NCI-H2107 treated with DMSO at 0.1 percent for 48 hours (cell line): ENCODE results near the gene VTI1A.

Source experiments
- DNase-seq: peaks from one replicate; lab custom pipeline; 2025; ENCODE audit not compliant: unreplicated experiment; lab: John Stamatoyannopoulos, UW

VTI1A gene

DNA sequence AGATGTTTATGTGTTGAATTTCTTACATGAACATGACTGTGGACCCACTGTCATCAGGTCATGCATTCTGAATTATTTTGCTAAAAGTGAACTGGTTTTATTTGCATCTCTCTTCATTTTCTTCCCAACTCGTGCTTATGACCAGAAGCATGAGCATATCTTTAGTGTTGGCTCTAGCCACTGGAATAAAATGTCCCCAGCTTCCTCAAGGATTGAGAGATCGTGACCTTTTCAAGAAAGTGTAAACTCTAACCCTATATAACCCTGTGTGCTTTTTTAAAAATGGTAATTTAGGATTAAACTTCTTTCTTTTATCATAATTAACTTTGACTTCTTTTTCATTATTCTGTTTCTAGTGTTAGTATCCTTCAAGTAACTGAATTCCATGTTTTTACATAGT is 55.5 kb downstream of the VTI1A start:
- no peak for DNase-seq

DNA sequence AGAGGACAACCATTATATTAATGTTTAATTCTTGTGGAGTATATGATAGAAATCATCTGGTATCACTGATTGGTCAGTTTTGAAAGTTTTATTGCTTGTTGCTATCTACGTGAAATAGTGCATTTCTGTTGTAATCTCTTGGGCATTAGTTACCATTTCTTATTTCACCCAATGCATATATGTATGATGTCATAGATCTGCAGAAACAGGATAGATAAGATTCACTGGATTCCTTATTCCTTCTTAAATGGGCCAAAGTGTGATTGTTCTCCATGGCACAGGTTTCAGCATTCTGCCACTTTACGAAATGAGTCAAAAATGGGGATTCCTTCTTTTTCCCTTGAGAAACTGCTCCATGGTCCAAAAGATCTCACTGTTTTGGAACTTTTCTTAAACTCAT is 56.6 kb downstream of the VTI1A start:
- DNase-seq: no peak

DNA sequence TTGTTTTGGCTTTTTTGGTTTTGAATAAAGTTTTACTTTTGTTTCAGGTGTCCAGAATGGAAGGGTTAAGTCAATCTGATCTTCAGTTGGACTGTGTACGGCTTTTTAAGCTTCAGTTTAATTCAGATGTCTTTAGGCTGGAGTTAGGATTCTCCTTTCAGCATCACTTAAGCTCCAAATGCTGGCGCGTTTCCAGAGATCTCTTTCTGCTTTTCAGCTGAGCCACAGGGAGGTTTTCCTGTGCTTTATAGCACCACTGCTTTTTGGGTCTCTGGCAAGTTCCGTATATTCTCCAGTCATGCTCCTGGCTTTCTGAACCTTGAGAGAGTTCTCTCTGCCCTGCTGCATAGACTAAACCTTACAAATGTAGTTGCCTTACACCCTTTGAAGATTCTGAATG is 60.0 kb downstream of the VTI1A start:
- DNase-seq: no peak

DNA sequence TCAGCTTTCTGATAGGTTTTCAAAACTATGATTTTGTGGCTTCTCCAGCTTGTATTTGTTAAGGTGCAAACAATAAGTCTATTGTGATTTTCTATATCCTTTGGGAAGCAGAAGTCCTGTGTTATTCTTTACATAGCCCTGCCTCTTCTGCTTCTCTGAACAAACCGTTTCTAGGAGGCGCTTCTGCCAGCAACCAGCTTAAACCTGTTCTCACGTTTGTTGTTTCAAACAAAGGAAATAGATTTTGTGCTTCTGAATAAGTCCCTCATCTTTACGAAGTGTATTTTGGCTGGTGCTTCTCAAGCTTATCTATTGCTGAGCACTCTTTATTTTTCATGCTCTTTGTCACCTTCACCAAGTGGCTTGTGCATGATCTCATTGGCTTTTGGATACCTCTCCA is 61.0 kb downstream of the VTI1A start:
- DNase-seq: no peak

- peak; percentile 48 for DNase-seq
Observed at GRCh38 chr10:112509558-112510291, 62.7 kb downstream of the VTI1A start.

DNA sequence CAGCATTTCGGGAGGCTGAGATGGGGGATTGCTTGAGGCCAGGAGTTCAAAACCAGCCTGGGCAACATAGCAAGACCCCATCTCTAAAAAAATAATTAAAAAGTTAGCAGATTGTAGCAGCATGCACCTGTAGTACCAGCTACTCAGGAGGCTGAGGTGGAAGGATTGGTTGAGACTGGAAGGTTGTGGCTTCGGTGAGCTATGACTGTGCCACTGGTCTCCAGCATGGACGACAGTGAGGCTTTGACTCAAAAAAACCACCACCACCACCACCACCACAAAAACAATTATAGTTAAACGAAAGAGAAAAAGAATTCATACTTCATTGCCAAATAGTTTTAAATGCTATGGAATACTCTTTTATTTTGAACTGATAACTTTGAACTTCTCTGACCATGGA is 63.4 kb downstream of the VTI1A start:
- no peak for DNase-seq

GRCh38 chr10:112512294-112512693 is 65.3 kb downstream of the VTI1A start:
- DNase-seq: no peak

GRCh38 chr10:112515126-112515525 is 68.1 kb downstream of the VTI1A start:
- DNase-seq: no peak

DNA sequence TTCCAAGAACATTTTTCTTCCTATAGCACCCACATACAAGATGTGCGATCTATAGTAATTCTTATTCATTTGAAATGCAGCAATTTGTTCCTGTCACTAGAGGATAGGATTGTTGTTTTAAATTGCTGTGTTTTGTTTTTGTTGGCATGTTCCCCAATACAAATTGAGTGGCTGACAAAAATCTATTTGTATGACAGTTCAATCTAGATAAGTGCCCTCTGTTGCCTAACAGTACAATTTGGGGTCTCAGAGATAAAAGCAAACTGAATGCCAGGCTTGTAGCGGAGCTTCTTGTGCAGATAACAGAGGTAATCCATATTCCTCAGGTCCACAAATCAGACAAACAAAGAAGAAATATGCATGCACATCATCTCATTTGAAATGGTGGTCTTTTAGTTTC is 68.8 kb downstream of the VTI1A start:
- no peak for DNase-seq

GRCh38 chr10:112517451-112517862 is 70.4 kb downstream of the VTI1A start:
- DNase-seq: no peak

- DNase-seq: no peak
Observed at GRCh38 chr10:112519133-112519761, 72.2 kb downstream of the VTI1A start.

GRCh38 chr10:112520914-112521313 is 73.9 kb downstream of the VTI1A start:
- no peak for DNase-seq

- DNase-seq: no peak
Observed at GRCh38 chr10:112524641-112525040, 77.6 kb downstream of the VTI1A start.

DNA sequence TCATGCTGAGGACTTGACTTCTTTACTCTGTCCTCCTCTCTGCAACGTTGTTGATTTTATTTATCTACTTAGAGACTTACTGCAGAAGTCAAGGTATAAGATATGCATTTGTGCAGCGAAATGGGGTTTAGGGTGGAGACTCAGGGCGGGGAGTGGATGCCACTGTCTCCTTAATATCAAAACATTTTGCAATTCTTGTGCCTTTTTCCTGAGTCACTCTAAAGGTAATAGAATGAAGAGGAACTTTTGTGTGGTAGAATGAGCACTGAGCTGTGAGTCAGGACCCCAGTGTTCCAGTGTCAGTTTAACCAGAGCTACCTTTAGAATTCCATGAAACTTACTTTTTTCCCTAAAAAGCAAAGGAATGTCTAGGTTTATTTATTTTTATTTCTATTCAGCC is 78.2 kb downstream of the VTI1A start:
- no peak for DNase-seq

DNA sequence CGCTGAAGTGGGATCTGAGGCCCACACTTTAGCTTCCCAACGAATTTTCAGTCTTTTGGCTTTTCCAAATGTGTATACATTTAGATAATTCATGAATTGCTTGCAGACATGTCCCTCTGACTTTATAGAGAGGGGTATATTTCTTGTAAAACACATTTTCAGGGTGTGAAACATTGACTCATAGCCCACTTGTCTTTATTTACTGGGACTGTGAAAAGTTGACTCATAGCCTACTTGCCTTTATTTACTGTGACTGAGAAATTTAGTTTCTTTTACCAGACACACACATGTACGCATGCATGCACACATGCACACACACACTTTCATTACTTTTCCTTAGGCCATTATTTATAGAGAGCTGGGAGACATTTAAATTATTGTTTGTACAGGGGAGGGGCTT is 79.1 kb downstream of the VTI1A start:
- no peak for DNase-seq

DNA sequence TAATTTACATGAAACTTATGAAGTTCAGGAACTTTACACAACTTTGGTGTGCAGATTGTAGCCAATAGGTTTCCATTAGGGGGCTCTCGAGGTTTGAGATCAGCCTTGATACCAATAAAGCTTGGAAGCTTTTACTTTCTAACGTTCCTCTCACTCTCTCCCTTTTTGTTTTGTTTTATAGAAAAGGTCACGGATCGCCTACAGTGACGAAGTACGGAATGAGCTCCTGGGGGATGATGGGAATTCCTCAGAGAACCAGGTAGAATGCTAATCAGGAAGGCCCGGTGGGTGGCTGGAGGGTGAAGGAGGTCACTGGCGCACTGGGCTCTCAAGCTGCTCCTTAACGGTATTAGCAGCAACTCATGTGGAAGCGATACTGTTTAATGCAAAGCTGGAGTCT is 79.9 kb downstream of the VTI1A start:
- DNase-seq: no peak

DNA sequence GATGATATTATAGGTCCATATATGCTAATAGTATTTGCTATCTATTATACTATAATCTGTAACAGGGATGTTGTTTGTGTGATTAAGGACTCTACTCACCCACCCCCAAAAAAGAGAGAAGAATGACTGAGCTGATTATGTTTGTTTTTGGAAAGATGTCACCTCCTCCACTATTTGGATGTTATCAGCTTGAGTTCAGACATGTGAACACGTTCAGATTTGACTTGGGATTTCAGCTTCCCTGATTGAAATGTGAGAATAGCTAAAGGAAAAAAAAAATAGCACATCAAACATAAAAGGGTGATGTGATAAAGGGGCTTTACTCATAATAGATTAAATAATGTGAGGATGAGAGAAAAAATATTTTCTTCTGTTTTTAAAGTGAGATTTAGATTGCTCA is 81.2 kb downstream of the VTI1A start:
- no peak for DNase-seq

DNA sequence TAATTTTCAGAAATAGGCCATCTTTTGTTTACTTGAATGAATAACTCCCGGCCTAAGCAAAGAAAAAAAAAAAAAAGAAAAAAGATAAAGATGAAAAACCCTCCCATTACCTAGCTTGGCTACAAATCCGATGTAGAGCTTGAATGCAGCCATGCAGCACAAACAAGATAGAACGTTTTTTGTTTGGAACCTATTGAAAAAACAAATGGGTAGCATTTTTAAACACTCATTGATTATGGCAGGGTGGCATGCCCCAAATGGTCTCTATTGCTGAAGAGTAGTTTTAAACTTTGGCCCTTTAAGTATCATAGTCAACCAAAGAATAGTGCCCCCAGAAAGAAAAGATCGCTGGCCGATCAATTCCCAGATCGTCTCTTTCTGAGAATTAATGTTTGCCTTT is 84.4 kb downstream of the VTI1A start:
- no peak for DNase-seq

DNA sequence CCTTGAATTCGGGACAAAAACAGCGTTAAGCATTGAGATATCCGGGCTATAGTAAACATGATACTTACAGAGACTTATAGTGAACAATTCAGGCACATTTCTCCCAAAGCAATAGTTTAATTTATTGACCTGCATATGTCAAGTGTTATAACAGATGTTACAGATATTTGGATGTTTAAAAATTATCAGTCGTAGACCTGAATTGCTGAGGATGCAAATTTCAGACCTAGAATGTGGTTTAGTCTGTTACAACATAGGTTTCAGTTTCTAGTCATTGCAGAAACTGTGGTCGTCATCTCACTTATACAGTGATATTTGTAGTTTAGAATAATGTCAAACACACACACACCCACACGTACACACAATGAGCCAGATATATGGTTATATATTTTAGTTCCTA is 85.2 kb downstream of the VTI1A start:
- no peak for DNase-seq

DNA sequence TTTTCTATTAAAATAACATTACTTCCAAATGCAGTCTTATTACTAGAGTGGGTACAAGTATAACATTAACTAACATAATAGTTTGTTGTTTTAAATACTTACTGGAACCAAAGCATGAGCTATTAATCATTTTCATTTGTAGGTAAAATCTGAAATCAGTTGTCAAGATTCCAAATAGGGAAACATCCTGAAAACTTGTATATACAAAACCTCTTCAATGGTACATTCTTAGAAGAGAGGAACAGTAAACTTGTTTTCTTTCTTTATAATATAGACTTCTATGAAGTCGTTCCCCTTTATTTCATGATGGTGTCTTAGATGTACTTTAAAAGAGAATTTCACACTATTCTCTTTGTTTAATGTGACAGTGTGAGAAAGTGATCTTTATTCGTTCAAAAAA is 85.9 kb downstream of the VTI1A start:
- no peak for DNase-seq

DNA sequence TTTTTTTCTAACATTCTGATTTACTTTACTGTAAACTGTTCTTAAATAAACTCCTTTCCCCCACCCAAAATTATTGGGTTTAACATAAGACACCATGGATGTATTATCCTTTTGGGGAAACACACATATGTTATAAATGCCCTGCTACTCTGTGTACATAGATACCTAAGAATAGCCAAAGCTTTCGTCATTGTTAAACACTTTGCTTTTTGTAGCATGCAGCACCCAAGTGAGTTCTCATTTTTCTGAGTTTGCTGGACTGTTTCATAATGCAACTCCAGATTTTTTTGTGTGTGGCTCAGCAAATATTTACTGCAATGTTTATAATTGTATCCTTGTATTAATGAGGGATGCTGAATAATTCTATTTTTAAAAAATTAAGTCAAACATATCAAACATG is 86.9 kb downstream of the VTI1A start:
- DNase-seq: no peak

DNA sequence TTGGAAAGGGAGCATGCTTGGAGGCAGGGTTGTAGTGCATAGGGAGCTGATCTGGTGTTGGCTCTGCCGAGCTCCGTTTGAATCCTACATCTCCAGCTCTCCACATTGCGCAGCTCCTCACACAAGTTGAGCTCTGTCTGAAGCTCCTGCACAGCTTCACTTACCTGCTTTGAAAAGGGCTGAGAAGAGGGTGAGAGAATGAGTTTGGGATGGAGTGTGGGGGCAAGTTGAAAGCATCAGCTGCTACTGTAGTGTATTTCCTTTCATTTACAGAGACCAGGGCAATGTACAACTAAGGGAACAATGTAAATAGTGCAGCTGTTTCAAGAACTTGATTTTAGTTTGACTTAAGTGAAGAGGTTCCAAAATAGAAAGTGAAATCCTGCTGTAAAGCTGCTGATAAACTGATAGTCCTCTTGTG is 88.5 kb downstream of the VTI1A start:
- peak; percentile 4 for DNase-seq

DNA sequence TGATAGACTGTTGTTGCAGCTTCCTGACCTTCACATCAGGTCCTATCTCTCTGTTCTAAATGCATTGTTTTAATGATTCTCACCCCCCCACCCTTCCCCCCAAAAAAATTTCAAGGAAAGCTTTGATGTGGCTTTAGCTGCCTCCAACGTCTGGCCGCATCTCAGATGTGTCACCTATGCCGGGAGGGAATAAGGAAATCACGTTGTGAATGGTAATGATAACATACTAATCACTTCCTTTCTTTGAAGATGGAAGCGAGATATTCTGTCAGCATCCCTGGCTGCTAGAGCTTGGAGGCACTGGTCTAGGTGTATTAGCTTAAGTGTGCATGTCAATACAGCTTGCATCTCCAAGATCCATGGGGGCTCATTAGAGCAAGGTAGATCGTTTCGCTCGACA is 89.6 kb downstream of the VTI1A start:
- DNase-seq: no peak
